NCI-H146 (cell line): ENCODE measurements around the gene TFPI.
"Not testable (repeated sequence)": the region's sequence is repeated elsewhere in the genome, so short reads cannot be mapped to it uniquely, and the experiment has no call there.

Source experiments
- DNase-seq: peaks from one replicate; lab custom pipeline; 2025; lab: John Stamatoyannopoulos, UW

The TFPI gene

GRCh38 chr2:187552828-187553681, 1.2 kb downstream of the TFPI start:
- DNase-seq: no peak

GRCh38 chr2:187552381-187552780, 1.9 kb downstream of the TFPI start:
- no peak for DNase-seq

- DNase-seq: no peak
Measured at GRCh38 chr2:187550857-187551256, 3.4 kb downstream of the TFPI start.

DNA sequence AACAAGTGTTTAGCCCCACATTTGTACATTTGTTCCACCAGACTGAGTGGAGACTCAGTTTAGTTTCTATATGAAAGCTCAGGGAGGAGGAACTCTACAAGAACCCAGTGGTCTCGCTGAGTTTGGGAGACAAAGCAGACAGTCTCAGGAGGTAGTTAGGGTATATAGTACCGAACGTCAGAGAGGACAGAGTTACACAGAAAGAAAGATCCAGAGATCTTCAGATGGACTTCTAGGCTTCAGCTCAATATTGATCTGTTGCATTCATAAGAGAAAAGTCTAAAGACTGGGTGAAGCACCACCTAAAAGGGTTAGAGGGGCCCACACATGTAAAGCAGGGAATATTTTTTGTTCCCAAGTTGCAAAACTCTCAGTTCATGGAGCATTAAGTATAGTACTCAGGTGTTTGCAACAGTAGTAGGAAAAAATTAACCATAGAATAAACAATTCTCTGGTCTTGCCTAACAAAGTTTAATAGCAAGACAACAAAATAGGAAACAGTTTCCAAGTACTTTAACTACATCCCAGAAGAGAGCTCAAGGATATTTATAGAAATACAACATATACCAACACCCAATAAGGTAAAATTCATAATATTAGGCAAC, 4.2 kb downstream of the TFPI start:
- DNase-seq: no peak

GRCh38 chr2:187549193-187549592, 5.0 kb downstream of the TFPI start:
- no peak for DNase-seq

- DNase-seq: no peak
Measured at GRCh38 chr2:187548656-187549055, 5.6 kb downstream of the TFPI start.

DNA sequence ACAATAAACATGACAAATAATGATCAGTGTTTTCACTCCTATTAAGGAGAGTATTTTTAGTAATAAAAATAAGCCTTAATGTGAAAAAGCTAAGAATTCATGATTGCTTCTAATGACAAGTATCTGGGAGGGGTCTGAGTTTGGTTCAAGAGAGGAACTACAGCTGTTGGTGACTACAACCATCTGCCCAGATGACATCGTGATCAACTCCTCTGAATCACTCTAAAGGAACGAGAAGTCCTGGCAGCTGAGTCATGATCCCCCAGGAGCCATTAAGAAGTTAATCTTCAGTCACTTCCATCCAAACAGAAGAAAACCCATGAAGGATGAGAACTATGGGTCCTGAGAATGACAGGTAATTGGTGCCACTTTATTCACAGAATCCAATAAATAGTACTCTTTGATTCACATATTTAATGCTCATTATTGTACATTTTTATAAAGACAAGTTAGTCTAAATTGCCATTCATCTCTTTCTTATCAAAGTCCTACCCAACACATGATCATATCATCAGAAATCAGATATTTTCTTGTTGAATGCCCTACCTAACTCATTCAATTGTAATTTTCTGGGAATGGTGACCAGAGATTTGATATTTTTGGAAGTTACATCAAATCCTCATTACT, 6.8 kb downstream of the TFPI start:
- no peak for DNase-seq

DNA sequence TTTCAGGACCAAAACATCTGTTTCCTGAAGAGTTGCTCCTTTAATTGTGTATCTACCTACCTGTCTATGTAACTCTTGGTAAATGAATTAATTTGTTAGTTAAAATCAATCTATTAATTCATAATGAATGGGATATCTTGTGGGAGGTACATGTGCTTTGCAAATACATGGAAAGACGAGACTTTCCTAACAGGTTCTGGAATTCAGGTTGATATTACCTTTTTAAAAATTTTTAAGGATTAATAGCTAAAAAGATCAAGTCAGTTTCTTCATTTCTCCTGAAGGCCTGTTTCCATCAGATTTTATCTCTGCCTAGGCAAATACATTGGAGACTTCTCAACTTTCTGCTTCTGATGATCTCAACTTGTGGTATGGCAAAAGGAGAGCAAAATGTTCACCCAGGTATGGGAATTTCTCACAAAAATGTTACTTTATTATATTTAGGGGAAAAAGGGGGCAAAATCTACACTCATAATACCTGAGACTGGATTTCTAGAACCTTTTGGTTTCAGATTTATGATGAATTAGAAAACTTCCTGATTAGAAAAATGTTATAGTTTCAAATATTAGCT, 7.4 kb downstream of the TFPI start:
- DNase-seq: no peak

DNA sequence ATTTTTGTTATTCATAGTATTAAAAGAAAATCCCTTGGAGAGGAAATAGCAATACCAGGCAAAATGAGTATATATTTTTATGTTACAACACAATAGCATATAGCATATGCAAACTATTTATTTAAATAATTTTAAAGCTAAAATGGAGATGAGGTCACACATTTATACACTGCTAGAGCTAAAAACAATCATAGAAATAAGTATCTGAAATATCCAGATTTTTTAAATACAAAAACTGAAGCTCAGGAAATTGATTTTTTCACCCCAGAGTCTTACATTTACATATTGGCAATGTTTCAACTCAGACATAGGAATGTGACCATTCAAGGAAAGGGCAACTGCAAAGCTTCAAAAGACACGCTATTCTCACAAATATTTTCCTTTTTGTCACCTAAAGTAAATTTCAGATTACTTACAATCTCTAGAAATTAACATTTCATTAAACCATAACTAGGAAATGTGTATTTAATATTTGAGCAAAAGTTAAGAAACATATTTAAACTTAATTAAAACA, 8.9 kb downstream of the TFPI start:
- DNase-seq: no peak

DNA sequence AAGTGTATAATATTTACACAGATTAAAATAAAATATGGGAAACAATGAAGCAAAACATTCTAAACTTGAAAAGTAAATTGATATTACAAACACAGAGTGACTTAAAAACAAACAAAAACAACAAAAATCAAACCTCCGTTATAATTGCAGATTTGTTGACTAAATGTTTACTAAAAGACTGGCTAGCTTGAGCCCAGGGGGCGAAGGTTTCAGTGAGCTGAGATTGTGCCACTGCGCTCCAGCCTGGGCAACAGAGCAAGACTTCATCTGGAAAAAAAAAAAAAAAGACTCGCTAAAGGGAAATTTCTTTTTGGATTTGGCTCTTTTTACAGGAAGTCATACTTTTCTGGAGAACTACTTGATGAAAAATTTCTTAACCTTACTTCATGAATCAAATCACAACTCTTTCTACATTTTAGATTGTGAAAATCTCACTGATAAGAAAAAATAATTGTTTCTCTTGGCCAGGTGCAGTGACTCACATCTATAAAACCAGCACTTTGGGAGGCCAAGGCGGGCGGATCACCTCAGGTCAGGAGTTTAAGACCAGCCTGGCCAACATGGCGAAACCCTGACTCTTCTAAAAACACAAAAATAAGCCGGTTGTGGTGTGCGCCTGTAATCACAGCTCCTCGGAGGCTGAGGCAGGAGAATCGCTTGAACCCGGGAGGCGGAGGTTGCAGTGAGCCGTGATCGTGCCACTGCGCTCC, 9.7 kb downstream of the TFPI start:
- DNase-seq: no peak

GRCh38 chr2:187543488-187543887, 10.7 kb downstream of the TFPI start:
- no peak for DNase-seq

- DNase-seq: no peak
Measured at GRCh38 chr2:187542123-187542522, 12.1 kb downstream of the TFPI start.

GRCh38 chr2:187541086-187542085, 12.8 kb downstream of the TFPI start:
- no peak for DNase-seq

GRCh38 chr2:187538222-187538621, 16.0 kb downstream of the TFPI start:
- not testable (repeated sequence) for DNase-seq

- DNase-seq: not testable (repeated sequence)
Measured at GRCh38 chr2:187535381-187535780, 18.9 kb downstream of the TFPI start.

- no peak for DNase-seq
Measured at GRCh38 chr2:187532333-187533120, 21.7 kb downstream of the TFPI start.

GRCh38 chr2:187529977-187530721, 24.1 kb downstream of the TFPI start:
- no peak for DNase-seq

GRCh38 chr2:187529248-187529976, 24.8 kb downstream of the TFPI start:
- DNase-seq: no peak
